ENCODE results near the gene ZNF836. TPM values are rescaled to one million over a fixed set of nuclear protein-coding genes. Genes with fewer than 3 reads are reported as not detected.
A peak's percentile ranks its signal among the peaks of the same experiment; 100 is the strongest.

Gene ZNF836
- total RNA-seq, 1 experiment from 2014 or later = 8.0 TPM

DNA sequence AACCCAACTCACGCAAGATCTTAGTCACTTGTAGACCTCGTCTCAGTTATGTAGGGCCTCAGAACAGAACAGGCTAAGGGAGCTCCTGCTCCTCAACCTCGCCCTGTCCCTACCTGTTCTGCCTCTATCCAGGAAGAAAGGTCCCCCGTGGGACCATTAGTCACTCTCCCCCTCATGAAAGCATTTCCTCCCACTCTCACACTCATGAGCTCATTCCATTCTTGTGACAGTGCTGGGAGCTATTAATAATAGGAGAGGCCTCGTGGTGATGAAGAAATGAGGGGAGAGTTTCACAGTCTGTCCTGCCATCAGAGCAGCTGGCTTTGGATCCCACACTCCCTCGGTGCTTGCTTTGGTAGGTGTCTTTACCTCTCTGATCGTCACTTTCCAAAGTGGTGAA lies 28.6 kb upstream of the ZNF836 start:
- Histone ChIP-seq H3K79me2 (ENCODE audit: low read length) (peaks cover 95% of the 10 kb centered on the region), H4K20me1 (ENCODE audit: low read length) (peaks cover 41% of the 10 kb centered on the region), H3K9me2 (replicated peaks; ENCODE audit: low read length) (no peaks in the 10 kb centered on the region), H3K4me2 (ENCODE audit: low read length) (no peak overlapping the region), H3K27me3 (ENCODE audit: low read length) (no peaks in the 10 kb centered on the region), H3K9ac (ENCODE audit: low read length) (no peak overlapping the region), H3K27ac (ENCODE audit: low read length) (no peak overlapping the region), H3K4me1 (ENCODE audit: insufficient read depth, low read length) (0 out of 2 replicates have a peak, but pooled peaks cover 6% of the 10 kb centered on the region), H3K36me3 (ENCODE audit: low read depth, low read length) (peaks cover 89% of the 10 kb centered on the region), H3K9me3 (ENCODE audit: low read length) (no peaks in the 10 kb centered on the region), H2AFZ (ENCODE audit: low read length) (no peak overlapping the region), H3K4me3 (ENCODE audit: low read length) (no peak overlapping the region), H3F3A (ENCODE audit: low read length, unreplicated experiment) (no peaks in the 10 kb centered on the region)
- ChIA-PET POLR2A (ENCODE audit: unreplicated experiment) (interaction anchor here (0.6 kb wide), 1 partner anchor 11 kb away, joined by 4 read pairs; no protein-coding TSS in a partner anchor), CTCF (no interaction called here)
- ATAC-seq = peak; percentile 51
- peak; percentile 25 for DNase-seq
- TF ChIP-seq, protein P1, sequence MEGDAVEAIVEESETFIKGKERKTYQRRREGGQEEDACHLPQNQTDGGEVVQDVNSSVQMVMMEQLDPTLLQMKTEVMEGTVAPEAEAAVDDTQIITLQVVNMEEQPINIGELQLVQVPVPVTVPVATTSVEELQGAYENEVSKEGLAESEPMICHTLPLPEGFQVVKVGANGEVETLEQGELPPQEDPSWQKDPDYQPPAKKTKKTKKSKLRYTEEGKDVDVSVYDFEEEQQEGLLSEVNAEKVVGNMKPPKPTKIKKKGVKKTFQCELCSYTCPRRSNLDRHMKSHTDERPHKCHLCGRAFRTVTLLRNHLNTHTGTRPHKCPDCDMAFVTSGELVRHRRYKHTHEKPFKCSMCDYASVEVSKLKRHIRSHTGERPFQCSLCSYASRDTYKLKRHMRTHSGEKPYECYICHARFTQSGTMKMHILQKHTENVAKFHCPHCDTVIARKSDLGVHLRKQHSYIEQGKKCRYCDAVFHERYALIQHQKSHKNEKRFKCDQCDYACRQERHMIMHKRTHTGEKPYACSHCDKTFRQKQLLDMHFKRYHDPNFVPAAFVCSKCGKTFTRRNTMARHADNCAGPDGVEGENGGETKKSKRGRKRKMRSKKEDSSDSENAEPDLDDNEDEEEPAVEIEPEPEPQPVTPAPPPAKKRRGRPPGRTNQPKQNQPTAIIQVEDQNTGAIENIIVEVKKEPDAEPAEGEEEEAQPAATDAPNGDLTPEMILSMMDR (conservative IDR thresholded peaks at IDR 0.05; ENCODE audit: low read depth, low read length) = no peak
- TF ChIP-seq EZH2phosphoT487 (IDR thresholded peaks at IDR 0.05; ENCODE audit: borderline replicate concordance, low read length) = no peak
- TF ChIP-seq EZH2 (IDR thresholded peaks at IDR 0.05; ENCODE audit: low read length, unreplicated experiment) = no peak
- intact Hi-C loops (cut with micrococcal nuclease) = no loop called here
- no TSS peak for BruUV-seq (replicated peaks)

DNA sequence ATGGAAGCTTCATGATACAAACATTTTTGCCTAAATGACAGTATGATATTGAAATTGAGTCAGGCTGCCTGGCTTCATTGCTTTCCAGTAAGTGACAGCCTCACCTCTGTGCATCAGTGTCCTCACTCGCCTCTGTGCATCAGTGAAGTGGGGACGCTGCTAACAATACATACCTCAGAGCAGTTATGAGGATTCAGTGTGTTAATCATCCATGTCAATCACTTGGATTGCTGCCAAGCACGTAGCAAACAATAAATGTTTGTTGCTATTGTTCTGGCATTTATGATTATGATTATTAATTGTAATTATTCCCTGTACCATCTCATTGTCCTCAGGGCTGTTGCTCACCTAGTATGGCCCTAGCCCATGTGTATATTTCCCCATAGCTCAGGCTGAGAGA lies 27.3 kb upstream of the ZNF836 start:
- peaks cover 87% of the 10 kb centered on the region for H3K36me3 ChIP-seq (ENCODE audit: low read depth, low read length)
- H3K9me3 ChIP-seq (ENCODE audit: low read length) = no peaks in the 10 kb centered on the region
- H2AFZ ChIP-seq (ENCODE audit: low read length) = no peak overlapping the region
- H3K4me3 ChIP-seq (ENCODE audit: low read length) = no peak overlapping the region
- ATAC-seq (peak; percentile 29; the same call in 1 of the 2 replicates), DNase-seq (no peak)
- TF ChIP-seq EZH2 (IDR thresholded peaks at IDR 0.05; ENCODE audit: low read length, unreplicated experiment) (no peak), EZH2phosphoT487 (IDR thresholded peaks at IDR 0.05; ENCODE audit: borderline replicate concordance, low read length) (no peak)
- TF ChIP-seq, protein P1 (conservative IDR thresholded peaks at IDR 0.05; ENCODE audit: low read depth, low read length) = no peak
- no peaks in the 10 kb centered on the region for H3F3A ChIP-seq (ENCODE audit: low read length, unreplicated experiment)
- no peaks in the 10 kb centered on the region for H3K27me3 ChIP-seq (ENCODE audit: low read length)
- intact Hi-C loops (cut with micrococcal nuclease) = no loop called here
- no peak overlapping the region for H3K27ac ChIP-seq (ENCODE audit: low read length)
- H3K9me2 ChIP-seq (replicated peaks; ENCODE audit: low read length) = no peaks in the 10 kb centered on the region
- H3K79me2 ChIP-seq (ENCODE audit: low read length) = peaks cover 95% of the 10 kb centered on the region
- CTCF ChIA-PET = no interaction called here
- no TSS peak for BruUV-seq (replicated peaks)
- no peak overlapping the region for H3K9ac ChIP-seq (ENCODE audit: low read length)
- POLR2A ChIA-PET (ENCODE audit: unreplicated experiment) = no interaction called here
- H3K4me1 ChIP-seq (ENCODE audit: insufficient read depth, low read length) = 0 out of 2 replicates have a peak, but pooled peaks cover 6% of the 10 kb centered on the region
- H3K4me2 ChIP-seq (ENCODE audit: low read length) = no peak overlapping the region
- H4K20me1 ChIP-seq (ENCODE audit: low read length) = peaks cover 54% of the 10 kb centered on the region

DNA sequence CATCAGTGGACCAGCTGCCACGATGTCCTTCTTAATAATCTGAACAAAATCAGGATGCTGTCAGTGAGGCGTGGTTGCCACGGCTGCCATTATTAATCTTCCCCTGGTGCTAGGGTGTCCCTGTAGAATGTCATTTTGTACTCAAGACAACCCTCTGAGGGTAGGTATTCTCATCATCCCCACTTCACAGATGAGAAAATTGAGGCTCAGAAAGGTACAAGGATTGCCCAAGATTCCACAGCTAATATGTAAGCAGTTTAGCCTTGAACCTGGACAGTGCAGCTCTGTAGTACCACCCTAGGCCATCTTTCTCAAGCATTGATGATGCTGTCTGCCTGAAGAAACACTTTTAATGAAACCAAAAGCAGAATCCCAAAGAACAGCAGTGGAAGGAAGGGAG lies 26.5 kb upstream of the ZNF836 start:
- H3K4me1 ChIP-seq (ENCODE audit: insufficient read depth, low read length) = 0 out of 2 replicates have a peak, but pooled peaks cover 6% of the 10 kb centered on the region
- intact Hi-C loops (cut with micrococcal nuclease) = no loop called here
- CTCF ChIA-PET = no interaction called here
- no peak for DNase-seq
- POLR2A ChIA-PET (ENCODE audit: unreplicated experiment) = no interaction called here
- TF ChIP-seq, protein P1 (conservative IDR thresholded peaks at IDR 0.05; ENCODE audit: low read depth, low read length) = no peak
- TF ChIP-seq EZH2phosphoT487 (IDR thresholded peaks at IDR 0.05; ENCODE audit: borderline replicate concordance, low read length) = no peak
- no peak for TF ChIP-seq EZH2 (IDR thresholded peaks at IDR 0.05; ENCODE audit: low read length, unreplicated experiment)
- H3K9me2 ChIP-seq (replicated peaks; ENCODE audit: low read length) = no peaks in the 10 kb centered on the region
- H2AFZ ChIP-seq (ENCODE audit: low read length) = no peak overlapping the region
- no peak overlapping the region for H3K27ac ChIP-seq (ENCODE audit: low read length)
- no peaks in the 10 kb centered on the region for H3K9me3 ChIP-seq (ENCODE audit: low read length)
- H4K20me1 ChIP-seq (ENCODE audit: low read length) = peaks cover 58% of the 10 kb centered on the region
- H3K9ac ChIP-seq (ENCODE audit: low read length) = no peak overlapping the region
- no TSS peak for BruUV-seq (replicated peaks)
- peaks cover 97% of the 10 kb centered on the region for H3K79me2 ChIP-seq (ENCODE audit: low read length)
- no peaks in the 10 kb centered on the region for H3K27me3 ChIP-seq (ENCODE audit: low read length)
- no peak overlapping the region for H3K4me2 ChIP-seq (ENCODE audit: low read length)
- H3K4me3 ChIP-seq (ENCODE audit: low read length) = no peak overlapping the region
- H3F3A ChIP-seq (ENCODE audit: low read length, unreplicated experiment) = no peaks in the 10 kb centered on the region
- no peak for ATAC-seq
- H3K36me3 ChIP-seq (ENCODE audit: low read depth, low read length) = peaks cover 84% of the 10 kb centered on the region
